HCT116 (cell line): ENCODE measurements around the gene RNF141. TPM values are rescaled to one million over a fixed set of nuclear protein-coding genes. Genes with fewer than 3 reads are reported as not detected.

Source experiments
- ATAC-seq: fragments of 200-7000 bp; cut with Tn5 transposase; 2 replicates; pipeline ENCODE4 v1.9.1; 2020; ENCODE audit warnings: mild to moderate bottlenecking, moderate library complexity
- BruUV-seq: library from RNA; stranded (reverse); fragments of 400-500 nt; replicated peaks from 2 replicates; lab custom pipeline; 2021; lab: Mats Ljungman, UMichigan
- CTCF ChIA-PET: fragments of 300-600 bp; sonication (Branson Sonifier 250); formaldehyde crosslinking; loops from one replicate; lab custom pipeline; 2021; ENCODE audit warnings: antibody characterized with exemption; lab: Charles Lee
- POLR2A ChIA-PET: fragments of 300-600, 350-600 bp; sonication (Branson Sonifier 250); formaldehyde crosslinking; loops from one replicate; lab custom pipeline; 2021; ENCODE audit warnings: antibody characterized with exemption; lab: Charles Lee
- RAD21 ChIA-PET, 2 experiments: fragments of 300-600 bp; sonication (Branson Sonifier 250); formaldehyde crosslinking; loops; one replicate each; lab custom pipeline; 2023; ENCODE audit warnings: low total read pairs in 2 of 2; ENCODE audit not compliant: uncharacterized antibody in 2 of 2, unreplicated experiment in 2 of 2, low non-redundant PET in 1 of 2; lab: Charles Lee
- DNase-seq: peaks from one replicate; pipeline ENCODE4 v3.0.0-alpha.2; 2010; ENCODE audit warnings: low read depth, low spot score
- H2AFZ ChIP-seq: fragments of 200-600 bp; shearing (Covaris generic), sonication (generic); 2 replicates; pipeline ENCODE4 v1.6.1; 2017; ENCODE audit warnings: low read depth, mixed run types, mixed read lengths, antibody characterized with exemption, low read length; ENCODE audit not compliant: poor library complexity, severe bottlenecking
- H3K27ac ChIP-seq: 2 replicates; pipeline ENCODE4 v1.5.1; 2012; ENCODE audit warnings: low read depth, low read length
- H3K27me3 ChIP-seq: fragments of 200-600 bp; sonication (generic); 2 replicates; pipeline ENCODE4 v1.6.1; 2016; ENCODE audit warnings: mixed run types, low read length, mixed read lengths; ENCODE audit not compliant: insufficient read depth
- H3K36me3 ChIP-seq, 2 experiments: fragments of 200-500 bp in 1 of 2; fragments of 200-600 bp in 1 of 2; sonication (Bioruptor generic) in 1 of 2; sonication (generic) in 1 of 2; 2 replicates each; pipeline versions ENCODE4 v1.5.1 to v1.6.1; 2014 to 2016; ENCODE audit warnings: low read length in 2 of 2, inconsistent platforms in 1 of 2, mixed read lengths in 1 of 2, mixed run types in 1 of 2; ENCODE audit not compliant: insufficient read depth in 2 of 2, control insufficient read depth in 1 of 2
- H3K4me1 ChIP-seq, 2 experiments: fragments of 200-600 bp in 1 of 2; sonication (generic) in 1 of 2; 2 replicates each; pipeline versions ENCODE4 v1.5.1 to v1.6.1; 2012 to 2017; ENCODE audit warnings: low read length in 2 of 2, inconsistent platforms in 1 of 2, mild to moderate bottlenecking in 1 of 2, mixed read lengths in 1 of 2, mixed run types in 1 of 2, moderate library complexity in 1 of 2; ENCODE audit not compliant: insufficient read depth in 2 of 2, control insufficient read depth in 1 of 2
- H3K4me2 ChIP-seq: fragments of 200-600 bp; sonication (generic); 2 replicates; pipeline ENCODE4 v1.6.1; 2017; ENCODE audit warnings: mixed run types, low read length, mixed read lengths
- H3K4me3 ChIP-seq, 2 experiments: fragments of 200-600 bp in 1 of 2; sonication (generic) in 1 of 2; replicated peaks in 1 of 2; 2 replicates each; pipeline ENCODE4 v1.5.1; 2011 to 2016; ENCODE audit warnings: low read length in 2 of 2, control low read depth in 1 of 2, low read depth in 1 of 2, mild to moderate bottlenecking in 1 of 2, mixed read lengths in 1 of 2, mixed run types in 1 of 2
- H3K79me2 ChIP-seq: fragments of 200-600 bp; sonication (generic); 2 replicates; pipeline ENCODE4 v1.6.1; 2017; ENCODE audit warnings: mild to moderate bottlenecking, mixed run types, low read length, moderate library complexity, mixed read lengths; ENCODE audit not compliant: insufficient read depth
- H3K9ac ChIP-seq: fragments of 200-600 bp; sonication (generic); 2 replicates; pipeline ENCODE4 v1.6.1; 2016; ENCODE audit warnings: low read length, mixed read lengths
- H3K9me2 ChIP-seq: fragments of 200-600 bp; sonication (generic), shearing (Covaris generic); 2 replicates; pipeline ENCODE4 v1.6.1; 2017; ENCODE audit warnings: mixed run types, mild to moderate bottlenecking, moderate library complexity; ENCODE audit not compliant: insufficient read depth
- H3K9me3 ChIP-seq, 2 experiments: fragments of 200-500 bp in 1 of 2; fragments of 200-600 bp in 1 of 2; sonication (Bioruptor generic) in 1 of 2; sonication (generic) in 1 of 2; 2 replicates each; pipeline ENCODE4 v1.6.1; 2014 to 2017; ENCODE audit warnings: low read length in 2 of 2, mixed read lengths in 2 of 2, inconsistent platforms in 1 of 2, low read depth in 1 of 2, mild to moderate bottlenecking in 1 of 2, mixed run types in 1 of 2, moderate library complexity in 1 of 2; ENCODE audit not compliant: control insufficient read depth in 1 of 2, insufficient read depth in 1 of 2
- H4K20me1 ChIP-seq: fragments of 200-600 bp; sonication (generic), shearing (Covaris generic); 2 replicates; pipeline ENCODE4 v1.6.1; 2017; ENCODE audit warnings: mixed run types, mild to moderate bottlenecking, moderate library complexity; ENCODE audit not compliant: insufficient read depth
- ELF1 ChIP-seq: IDR thresholded peaks from 2 replicates; pipeline ENCODE4 v1.6.1; 2012; ENCODE audit warnings: low read depth, borderline replicate concordance
- EZH2 ChIP-seq: fragments of 200-600 bp; sonication (generic); IDR thresholded peaks from 2 replicates; pipeline ENCODE4 v1.6.1; 2017; ENCODE audit warnings: antibody characterized with exemption, mixed run types
- FOSL1 ChIP-seq: IDR thresholded peaks from 2 replicates; pipeline ENCODE4 v1.6.1; 2012; ENCODE audit warnings: low read depth
- TCF7L2 ChIP-seq: IDR thresholded peaks from 2 replicates; pipeline ENCODE4 v1.7.0; 2011; ENCODE audit warnings: borderline replicate concordance, inconsistent platforms; ENCODE audit not compliant: insufficient read depth, insufficient read length; ENCODE audit errors: extremely low read depth
- intact Hi-C: fragments of 100-400 bp; cut with micrococcal nuclease; formaldehyde crosslinking; loops from 2 replicates; pipeline ENCODE4 v1.10.0; 2022
- total RNA-seq: library from RNA; stranded (reverse); gene quantifications from one replicate; pipeline ENCODE4 v1.2.1, GENCODE V29; 2021; ENCODE audit not compliant: unreplicated experiment
- TF ChIP-seq, protein P1 (sequence below): IDR thresholded peaks from 2 replicates; pipeline ENCODE4 v1.6.1; 2012; ENCODE audit warnings: low read depth
- TF ChIP-seq, protein P2 (sequence below): IDR thresholded peaks from 2 replicates; pipeline ENCODE4 v1.6.1; 2012
- TF ChIP-seq, protein P3 (sequence below): IDR thresholded peaks from 2 replicates; pipeline ENCODE4 v1.6.1; 2012

RNF141 gene
- total RNA-seq, 1 experiment from 2014 or later, result 133 TPM

DNA sequence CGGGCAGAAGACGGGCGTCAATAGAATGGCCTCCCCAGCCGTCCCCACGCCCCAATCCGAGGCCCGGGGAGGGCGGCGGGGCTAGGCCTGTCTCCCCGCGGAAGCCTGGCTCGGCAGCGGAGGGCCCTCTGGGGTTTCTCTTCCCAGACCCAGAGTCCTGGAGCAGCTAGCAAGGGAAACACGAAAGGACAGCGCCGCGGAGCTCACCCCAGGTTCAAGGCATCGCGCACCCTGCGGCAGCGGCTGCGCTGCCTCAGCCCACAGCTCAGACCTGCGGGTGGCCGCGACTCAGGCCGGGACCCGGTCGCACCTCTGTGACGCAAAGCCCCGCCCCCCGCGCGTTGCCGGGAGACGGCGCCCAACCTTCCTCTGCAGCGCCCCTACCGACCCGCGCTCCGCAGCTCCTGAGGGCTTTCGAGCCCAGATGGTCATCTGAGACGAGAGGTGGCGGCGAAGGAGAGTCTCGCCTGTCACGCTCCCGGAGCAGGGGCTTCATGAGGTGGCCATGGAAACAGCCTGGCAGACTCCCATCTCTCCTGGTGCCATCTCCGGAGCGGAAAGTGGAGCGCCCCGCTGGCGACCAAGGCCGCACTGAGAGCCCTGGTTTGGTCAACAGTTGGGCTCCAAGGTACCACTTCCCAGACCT lies at the start of gene RNF141 (continued):
- TF ChIP-seq, protein P1, sequence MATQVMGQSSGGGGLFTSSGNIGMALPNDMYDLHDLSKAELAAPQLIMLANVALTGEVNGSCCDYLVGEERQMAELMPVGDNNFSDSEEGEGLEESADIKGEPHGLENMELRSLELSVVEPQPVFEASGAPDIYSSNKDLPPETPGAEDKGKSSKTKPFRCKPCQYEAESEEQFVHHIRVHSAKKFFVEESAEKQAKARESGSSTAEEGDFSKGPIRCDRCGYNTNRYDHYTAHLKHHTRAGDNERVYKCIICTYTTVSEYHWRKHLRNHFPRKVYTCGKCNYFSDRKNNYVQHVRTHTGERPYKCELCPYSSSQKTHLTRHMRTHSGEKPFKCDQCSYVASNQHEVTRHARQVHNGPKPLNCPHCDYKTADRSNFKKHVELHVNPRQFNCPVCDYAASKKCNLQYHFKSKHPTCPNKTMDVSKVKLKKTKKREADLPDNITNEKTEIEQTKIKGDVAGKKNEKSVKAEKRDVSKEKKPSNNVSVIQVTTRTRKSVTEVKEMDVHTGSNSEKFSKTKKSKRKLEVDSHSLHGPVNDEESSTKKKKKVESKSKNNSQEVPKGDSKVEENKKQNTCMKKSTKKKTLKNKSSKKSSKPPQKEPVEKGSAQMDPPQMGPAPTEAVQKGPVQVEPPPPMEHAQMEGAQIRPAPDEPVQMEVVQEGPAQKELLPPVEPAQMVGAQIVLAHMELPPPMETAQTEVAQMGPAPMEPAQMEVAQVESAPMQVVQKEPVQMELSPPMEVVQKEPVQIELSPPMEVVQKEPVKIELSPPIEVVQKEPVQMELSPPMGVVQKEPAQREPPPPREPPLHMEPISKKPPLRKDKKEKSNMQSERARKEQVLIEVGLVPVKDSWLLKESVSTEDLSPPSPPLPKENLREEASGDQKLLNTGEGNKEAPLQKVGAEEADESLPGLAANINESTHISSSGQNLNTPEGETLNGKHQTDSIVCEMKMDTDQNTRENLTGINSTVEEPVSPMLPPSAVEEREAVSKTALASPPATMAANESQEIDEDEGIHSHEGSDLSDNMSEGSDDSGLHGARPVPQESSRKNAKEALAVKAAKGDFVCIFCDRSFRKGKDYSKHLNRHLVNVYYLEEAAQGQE, result no peak
- TF ChIP-seq, protein P2, sequence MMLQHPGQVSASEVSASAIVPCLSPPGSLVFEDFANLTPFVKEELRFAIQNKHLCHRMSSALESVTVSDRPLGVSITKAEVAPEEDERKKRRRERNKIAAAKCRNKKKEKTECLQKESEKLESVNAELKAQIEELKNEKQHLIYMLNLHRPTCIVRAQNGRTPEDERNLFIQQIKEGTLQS, result no peak; the same call in 1 of the 2 replicates
- TF ChIP-seq ELF1 (no peak), EZH2 (no peak), TCF7L2 (no peak)
- TF ChIP-seq, all 23 proteins: peak for 12

DNA sequence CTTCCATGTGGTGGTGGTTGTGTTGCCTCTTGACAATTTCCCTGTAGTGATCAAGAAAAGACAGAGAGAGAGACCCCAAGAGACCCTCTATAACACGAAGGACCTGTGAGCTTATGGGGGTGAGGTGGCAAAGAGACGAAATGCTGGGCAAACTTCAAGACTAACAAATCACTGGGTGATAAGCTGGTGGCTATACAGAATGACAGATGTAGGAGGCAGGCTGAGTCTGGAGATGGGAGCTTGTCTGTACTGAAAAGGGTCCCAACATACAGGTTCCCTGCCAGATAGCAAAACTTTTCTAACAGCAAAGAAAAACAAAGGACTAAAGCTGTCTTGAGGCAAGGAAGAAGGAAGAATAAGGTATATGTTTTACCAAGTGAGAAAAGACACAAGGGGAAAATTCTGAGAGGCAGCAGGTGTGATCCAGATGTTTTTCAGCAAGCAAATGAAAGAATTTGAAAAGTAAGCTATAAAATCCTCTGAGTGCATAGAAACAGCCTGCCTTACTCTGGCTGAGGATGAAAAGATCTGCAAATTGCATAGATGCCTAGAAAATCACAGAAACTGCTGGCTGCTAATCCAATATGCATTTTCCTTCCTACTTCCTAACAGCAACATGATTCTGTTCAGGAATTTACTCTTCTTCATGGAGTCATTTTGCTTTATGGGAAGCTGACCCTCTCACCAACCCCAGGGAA lies 49.4 kb upstream of the RNF141 start:
- Histone ChIP-seq H3K4me3 (no peak overlapping the region), H3K79me2 (no peaks in the 10 kb centered on the region), H3K27ac (no peak overlapping the region), H3K36me3 (no peaks in the 10 kb centered on the region), H3K4me2 (no peak overlapping the region), H2AFZ (no peak overlapping the region), H3K9me3 (no peaks in the 10 kb centered on the region), H3K4me1 (peaks cover 7 to 62% of the 10 kb centered on the region in 2 experiments), H3K9me2 (no peaks in the 10 kb centered on the region), H3K9ac (no peak overlapping the region), H3K27me3 (no peaks in the 10 kb centered on the region), H4K20me1 (no peaks in the 10 kb centered on the region)
- BruUV-seq, result no TSS peak
- TF ChIP-seq, protein P3, sequence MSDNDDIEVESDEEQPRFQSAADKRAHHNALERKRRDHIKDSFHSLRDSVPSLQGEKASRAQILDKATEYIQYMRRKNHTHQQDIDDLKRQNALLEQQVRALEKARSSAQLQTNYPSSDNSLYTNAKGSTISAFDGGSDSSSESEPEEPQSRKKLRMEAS, result no peak
- no peak for TF ChIP-seq FOSL1
- intact Hi-C loops, result no loop called here
- DNase-seq, result no peak
- ChIA-PET CTCF (no interaction called here), POLR2A (no interaction called here), RAD21 (no interaction called here)
- ATAC-seq, result no peak
